ENCODE measurements around the gene MB.
"Not testable (repeated sequence)": the region's sequence is repeated elsewhere in the genome, so short reads cannot be mapped to it uniquely, and the experiment has no call there.

The MB gene

DNA sequence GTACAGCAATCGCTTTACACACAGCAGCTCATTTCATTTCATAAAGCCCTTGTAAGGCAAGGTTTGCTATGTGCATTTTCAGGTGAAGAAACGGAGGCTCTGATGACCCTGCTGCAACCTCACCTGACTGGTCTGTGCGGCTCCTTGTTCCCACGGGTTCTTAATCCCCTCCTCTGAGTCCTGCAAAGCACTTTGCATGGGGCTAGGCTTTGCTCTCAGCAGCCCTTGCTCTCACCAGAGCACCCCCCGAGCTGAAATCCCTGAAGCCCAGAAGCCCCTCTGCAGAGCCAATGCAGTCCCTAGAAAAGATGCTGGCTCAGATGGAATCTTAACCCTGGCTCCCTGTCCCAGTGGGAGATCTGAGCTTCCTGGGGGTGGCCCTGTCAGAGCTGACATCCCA, 20.1 kb upstream of the MB start:
- no peak for DNase-seq (ENCODE audit: low read depth)

DNA sequence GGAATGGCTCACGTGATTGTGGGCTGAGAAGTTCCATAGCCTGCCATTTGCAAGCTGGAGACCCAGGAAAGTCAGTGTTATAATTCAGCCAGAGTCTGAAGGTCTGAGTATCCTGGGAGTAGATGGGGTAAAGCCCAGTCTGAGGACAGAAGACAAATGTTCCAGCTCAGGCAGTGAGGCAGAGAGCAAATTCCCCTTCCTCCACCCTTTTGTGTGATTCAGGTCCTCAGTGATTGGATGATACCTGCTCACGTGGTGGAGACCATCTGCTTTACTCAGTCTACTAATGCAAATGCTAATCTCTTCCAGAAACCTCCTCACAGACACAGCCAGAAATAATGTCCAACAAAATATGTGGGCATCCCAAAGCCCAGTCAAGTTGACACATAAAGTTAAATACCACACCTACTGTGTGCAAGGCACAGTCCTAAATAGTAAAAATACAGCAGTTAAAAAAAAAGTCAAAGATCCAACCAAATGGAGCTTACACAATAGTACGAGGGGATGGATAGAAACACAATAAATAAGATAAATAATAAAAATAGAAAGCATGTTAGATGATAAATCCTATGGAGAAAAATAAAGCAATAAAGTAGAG, 17.9 kb upstream of the MB start:
- no peak for DNase-seq (ENCODE audit: low read depth)

DNA sequence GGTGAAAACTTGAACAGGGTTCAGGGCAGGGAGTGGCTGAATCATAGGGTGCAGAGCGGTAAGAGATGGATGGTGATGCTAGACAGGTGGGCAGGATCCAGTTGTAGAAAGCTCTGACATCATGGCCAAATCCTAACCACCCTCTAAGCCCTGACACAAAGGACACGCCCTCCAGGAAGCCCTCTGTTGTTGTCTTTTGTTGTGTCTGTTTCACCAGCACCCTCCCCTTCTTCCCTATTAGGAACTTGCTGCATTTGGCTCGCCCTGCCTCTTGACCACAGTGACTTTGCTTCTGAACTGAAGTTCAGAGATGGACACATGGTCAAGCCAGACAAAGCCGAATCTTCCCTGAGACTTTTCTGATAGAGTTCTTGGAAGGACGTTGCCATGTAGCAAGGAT, 16.9 kb upstream of the MB start:
- DNase-seq (ENCODE audit: low read depth): no peak

DNA sequence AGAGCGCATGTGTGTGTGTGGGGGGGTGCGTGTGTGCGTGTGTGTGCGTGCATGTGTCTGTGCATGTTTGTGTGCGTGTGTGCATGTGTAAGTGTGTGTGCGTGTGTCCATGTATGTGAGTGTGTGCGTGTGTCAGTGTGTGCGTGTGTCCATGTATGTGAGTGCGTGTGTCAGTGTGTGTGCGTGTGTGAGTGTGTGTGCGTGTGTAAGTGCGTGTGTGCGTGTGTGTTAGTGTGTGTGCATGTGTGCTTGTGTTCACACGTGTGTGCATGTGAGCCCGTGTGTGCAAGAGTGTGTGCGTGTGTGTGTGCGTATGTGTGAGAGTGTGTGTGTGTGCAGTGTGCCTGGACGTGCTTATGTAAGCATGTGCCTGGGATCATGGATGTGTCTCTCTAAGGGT, 16.4 kb upstream of the MB start:
- DNase-seq (ENCODE audit: low read depth): no peak

DNA sequence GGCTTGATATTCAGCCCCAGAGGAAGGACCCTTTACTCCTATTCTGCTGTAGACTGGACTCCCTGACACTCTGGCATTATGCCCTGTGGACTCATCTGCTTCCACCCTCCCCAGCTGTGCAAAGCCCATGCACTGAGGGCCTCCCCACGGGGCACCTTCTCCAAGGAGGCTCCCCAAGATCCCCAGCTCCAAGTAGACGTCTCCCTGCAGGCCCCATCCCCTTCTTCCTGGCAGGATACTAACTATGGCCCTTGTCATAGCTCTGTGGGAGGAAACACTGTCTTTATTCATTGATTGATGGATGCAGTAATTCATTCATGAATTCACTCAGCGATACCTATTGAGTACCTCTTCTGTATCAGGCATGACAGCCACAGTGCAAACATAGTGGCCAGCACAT, 15.8 kb upstream of the MB start:
- no peak for DNase-seq (ENCODE audit: low read depth)

DNA sequence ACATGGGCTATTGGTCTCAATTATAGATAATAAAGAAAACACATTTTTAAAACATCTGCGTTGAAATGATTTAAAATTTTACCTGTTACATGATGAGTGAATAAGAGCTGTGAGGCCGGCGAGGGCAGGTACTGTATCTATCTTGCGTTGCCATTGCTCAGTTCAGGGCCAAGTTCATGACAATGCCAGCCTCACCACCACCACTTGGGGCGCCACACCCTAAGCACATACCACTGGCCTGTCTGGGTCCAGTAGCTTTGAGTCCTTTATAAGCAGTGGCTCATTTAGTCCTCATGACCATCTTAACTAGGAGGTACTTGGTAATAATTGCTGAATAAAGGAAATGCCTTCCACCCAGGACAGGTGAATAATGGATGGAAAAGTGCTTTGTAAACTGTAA, 14.5 kb upstream of the MB start:
- DNase-seq (ENCODE audit: low read depth): no peak

DNA sequence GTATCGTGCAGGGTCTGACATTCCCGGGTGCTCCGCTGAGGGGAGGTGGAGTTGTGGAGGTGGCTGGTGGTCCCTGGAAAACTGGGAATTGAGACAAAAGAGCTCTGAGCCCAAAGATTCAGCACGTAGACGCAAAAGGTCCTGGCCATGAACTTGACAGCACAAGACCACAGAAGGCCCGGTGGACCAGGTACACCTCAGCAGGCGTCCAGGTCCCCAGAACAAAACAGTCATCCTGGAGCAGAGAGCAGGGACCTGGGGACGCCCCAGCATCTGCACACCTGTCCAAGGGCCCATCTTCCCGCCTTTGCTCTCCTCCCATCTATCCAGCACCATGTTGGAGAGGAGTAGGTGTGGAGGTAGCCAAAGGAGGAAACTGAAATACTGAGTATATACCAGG, 13.8 kb upstream of the MB start:
- DNase-seq (ENCODE audit: low read depth): no peak

DNA sequence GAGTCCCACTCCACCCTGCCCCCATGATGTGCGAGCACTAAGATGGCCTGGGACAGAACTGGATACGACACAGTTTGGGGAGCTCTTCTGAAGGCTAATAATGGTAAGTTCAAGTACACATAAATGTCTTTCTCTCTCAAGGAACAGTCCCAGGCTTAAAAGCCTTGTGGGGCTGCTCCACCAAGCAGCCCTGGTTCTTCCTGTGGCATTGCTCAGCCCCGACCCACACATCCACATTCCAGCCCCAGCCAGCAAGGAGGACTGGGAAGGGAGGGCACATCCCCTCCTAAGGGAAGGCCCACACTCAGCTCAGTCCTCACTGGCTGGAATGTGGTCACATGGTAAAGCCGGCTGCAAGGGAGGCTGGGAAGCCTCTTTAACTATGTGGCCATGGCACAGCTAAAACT, 13.3 kb upstream of the MB start:
- DNase-seq (ENCODE audit: low read depth): no peak

DNA sequence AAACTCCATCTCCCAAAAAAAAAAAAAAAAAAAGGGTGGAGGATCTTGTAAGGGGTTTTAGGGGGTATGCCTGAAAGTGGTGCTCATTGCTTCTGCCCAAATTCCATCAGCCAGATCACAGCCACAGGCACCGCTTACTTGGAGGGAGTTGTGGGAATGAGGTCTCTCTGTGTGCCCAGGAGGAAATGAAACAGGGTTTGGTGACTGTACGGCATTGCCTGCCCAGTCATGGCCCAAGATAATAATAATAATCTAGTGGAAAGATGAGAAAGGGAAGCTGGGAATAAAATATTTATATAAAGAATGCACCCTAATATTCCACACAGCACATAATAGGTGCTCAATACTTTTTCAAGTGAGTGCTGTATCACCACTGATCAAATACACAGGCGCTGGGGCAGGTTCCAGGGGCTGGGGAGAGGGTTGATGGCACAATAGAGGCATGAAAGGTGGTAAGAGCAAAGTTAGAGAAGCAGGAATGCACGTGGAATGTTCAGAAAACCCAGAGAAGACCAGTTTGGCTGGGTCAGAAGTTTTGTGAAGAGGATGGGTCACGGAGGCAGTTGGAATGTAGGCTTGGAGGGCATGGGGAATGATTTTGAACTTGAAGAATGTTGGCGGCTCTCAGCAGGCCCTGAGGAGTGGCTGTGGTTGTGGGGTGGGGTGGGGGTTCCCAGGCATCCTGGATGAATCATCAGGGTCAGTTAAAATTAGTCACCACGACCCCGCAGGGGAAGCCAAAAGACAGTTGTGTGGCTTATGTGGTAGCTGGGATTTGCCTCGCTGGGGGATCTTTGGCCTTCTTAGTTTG, 12.5 kb upstream of the MB start:
- peak; percentile 24 for DNase-seq (ENCODE audit: low read depth)

DNA sequence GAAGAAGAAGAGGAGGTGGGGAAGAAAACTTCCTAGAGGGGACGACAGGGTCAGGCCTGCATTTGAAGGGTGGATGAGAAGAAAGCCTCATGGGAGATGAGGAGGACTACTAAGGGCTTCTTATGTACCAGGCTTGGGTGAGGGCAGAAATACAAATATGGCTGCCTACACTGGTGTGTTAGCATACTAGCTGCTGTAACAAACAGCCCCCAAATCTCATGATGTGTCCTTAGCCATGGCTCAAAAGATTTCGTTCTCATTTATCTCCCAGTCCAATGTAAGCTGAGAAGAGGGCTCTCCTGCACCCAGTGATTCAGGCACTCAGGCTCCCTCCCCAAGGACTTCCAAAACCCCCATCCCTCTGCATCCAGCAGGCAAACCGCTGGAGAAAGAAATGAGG, 11.6 kb upstream of the MB start:
- no peak for DNase-seq (ENCODE audit: low read depth)

DNA sequence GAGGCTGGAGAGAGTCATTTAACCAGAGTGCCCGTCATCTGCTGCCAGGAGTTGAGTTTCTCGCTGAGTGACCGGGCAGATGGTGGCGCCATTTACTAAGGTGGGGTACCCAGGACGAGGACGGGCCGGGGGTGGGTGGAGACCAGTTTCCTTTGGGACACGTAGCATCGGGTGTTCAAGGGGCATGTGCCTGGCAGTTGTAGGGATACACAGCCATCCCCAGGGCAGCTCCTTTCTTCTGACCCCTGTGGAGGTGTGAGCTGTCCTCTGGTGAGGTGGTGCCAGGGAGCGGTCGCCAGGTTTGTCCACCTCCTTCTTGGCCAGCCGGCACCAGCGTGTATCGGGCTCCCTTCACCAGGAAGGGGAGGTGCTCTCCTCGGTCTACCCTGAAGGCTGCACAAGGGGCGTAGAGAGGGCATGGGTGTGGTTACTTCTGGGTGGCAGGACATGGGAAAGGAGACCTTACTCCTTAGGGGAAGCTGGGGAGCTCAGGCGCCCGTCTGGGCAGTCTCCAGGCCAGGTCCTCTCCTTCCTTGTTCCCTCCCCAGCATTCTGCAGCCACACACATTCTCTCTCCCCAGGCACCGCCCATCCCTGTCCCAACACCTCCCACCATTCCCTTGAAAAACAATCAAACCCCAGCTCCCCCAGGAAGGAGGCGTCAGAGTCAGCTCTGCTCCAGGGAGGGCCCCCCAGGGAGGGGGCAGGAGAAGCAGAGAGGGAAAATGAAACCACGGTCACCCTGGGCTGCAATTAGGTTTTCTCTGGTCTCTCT, 10.3 kb upstream of the MB start:
- peak; percentile 18 for DNase-seq (ENCODE audit: low read depth)

DNA sequence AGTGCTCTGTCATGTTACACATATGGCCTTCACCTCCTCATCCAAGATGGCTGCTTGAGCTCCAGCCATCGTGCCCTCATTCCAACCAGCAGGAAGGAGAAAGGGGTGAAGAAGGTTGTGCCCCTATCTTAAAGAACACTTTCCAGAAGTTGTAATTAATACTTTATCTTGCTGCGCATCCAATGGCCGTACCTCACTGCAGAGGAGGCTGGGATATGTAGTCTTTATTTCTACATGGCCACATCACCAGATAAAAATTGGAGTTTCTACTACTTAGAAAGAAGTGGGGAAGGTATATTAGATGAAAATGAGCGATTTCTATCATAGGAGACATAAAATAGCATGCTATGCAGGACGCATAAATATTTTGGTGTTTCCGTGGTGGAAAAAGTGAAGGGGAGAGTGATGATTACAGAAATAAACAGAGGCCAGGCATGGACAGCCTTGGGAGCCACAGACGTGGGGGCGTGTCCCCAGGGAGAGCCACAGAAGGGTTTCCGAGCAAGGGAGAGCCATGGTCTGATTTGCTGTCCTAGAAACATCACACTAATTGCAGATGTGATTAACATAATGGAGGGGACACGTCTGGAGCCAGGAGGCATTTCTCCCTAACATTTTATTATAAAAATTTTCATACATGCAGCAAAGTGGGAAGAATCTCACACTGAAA, 8.8 kb upstream of the MB start:
- DNase-seq (ENCODE audit: low read depth): no peak

DNA sequence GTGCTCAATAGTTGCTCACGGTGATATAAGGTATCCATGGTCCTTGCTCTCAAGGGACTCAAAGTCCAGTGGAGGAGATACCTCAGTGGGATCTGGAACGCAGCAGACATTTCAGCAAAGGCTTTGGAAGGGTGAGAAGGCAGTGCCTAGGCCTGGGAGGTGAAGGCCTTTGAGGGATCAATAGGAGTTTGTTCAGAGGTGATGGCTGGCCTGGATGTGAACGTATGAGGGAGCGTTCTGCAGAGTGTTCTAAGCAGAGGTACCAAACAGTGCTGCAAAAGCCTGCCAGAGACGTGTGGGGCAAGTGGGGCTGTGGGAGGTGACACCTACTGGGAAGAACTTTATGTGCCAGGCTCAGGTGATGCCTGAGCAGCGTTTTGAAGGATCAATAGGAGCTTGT, 7.4 kb upstream of the MB start:
- DNase-seq (ENCODE audit: low read depth): no peak

DNA sequence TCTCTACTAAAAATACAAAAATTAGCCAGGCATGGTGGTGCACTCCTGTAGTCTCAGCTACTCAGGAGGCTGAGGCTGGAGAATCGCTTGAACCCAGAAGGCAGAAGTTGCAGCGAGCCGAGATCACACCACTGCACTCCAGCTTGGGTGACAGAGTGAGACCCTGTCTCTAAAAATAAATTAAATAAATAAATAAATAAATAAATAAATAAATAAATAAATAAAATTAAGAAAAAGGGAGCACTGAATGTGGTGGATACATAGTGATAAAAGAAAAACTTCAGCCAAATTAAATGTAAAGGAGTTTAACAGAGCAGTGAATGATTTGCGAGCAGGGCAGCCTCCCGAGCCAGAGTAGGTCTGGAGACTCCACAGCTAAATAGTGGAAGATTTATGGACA, 6.8 kb upstream of the MB start:
- DNase-seq (ENCODE audit: low read depth): not testable (repeated sequence)

DNA sequence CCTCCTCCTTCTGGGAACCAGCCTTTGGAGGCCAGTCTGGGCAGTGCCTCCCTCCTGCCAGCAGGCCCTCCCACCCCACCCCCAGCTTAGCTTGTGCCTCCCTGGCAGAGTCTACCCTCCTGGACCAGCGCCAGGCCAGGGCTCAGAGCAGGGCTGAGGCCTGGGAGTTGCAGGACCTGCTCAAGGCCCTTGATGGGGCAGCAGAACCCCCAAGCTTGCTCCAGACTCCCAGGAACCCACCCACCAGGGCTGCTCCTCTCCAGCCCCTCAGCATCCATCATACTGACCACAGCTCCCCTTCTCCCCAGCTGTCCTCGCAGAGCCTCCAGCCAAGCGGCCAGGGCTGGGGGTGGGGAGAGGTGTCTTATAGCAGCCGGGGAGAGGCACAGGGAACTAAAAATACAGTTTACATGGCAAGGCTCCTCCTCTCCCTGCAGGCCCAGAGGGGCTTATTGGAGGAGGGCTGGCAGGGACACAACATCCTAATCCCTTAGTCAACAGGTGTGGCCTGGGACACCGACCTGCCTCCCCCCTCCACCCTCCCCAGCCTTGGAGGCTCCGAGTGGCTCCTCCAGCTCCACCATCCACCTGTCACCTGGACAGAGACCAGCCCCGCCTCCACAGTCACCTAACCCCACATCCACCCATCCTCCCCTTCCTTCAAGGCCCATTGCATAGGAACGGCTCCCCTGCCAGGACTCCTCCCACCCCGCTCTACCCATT, 5.2 kb upstream of the MB start:
- DNase-seq (ENCODE audit: low read depth): no peak

DNA sequence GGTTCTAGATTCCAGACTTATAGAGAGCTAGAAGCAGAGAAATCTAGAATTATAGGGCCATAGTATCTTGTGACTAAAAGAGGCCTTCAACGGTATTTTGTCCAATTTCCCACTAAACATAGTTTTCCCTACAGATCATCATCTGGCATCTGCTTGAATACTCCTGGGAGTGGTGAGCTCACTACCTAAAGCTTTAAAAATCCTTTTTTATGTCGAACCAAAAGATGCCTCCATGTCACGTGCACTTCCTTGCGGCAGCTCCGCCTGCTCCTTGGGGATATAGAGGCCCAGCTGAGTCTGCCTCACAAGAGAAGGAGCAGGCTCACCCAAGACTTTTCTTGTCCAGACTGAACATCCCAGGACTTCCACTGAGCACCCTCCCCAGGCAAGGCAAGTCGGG, 4.3 kb upstream of the MB start:
- no peak for DNase-seq (ENCODE audit: low read depth)

DNA sequence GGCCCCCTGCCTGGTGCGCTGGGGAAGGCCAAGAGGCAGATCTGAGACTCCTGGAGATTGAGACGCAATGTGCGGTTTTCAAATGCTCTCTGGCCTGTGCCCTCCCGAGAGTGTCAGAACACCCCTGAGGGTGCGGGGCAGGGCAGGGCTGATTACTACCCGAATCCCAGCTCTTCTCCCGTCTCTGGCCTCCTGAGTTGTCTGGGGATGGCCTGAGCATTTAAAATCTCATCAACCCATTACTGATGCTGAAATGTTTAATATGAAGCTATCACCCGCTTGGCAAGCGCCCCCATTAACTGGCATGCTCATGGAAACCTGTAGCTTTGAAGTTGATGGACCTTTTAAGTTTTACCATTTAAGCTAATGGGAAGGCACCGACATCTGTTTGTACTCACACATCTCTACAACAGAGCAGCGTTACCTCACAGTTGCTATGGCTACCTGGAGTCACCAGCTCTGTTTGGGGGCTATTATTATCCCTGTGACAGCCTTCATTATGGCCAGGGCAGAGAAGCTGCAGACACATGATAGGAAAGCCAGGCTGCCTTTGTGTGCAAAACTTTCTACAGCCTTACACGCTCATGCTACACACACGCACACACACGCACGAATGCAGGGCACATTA, 3.6 kb upstream of the MB start:
- no peak for DNase-seq (ENCODE audit: low read depth)

DNA sequence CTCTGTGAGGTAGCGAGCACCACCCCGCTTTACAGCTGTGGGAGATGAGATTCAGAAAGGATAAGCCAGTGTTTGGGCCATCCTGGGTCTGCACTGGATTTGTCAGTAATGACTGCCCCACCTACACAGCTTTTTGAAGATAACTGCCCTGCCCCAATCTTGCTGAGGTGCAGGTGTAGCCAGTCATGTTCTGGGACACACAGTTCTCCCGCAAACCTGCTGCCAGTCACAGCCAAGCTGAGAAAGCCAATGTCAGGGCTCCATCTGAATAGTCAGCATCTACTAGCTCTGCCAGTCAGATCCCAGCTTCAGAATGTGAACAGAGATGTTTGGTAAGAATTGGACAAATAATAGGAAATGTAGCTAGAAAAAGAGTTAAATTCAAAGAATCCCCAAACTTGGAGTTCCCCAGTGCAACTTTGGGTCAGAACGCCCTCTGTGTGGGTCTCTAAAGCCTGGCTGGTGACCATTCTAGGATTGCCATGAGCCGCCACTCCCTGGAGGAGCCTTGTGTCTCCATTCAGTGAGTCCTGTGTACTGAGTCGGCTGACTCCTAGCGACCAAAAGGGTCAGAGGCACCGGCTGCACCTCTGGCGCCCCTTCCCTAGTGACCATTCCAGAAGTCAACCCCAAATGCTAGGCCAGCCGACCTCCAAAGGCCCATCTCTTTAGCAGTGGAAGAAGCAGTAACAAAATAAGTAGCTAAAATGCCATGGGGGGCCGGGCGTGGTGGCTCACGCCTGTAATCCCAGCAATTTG, 2.4 kb upstream of the MB start:
- no peak for DNase-seq (ENCODE audit: low read depth)

DNA sequence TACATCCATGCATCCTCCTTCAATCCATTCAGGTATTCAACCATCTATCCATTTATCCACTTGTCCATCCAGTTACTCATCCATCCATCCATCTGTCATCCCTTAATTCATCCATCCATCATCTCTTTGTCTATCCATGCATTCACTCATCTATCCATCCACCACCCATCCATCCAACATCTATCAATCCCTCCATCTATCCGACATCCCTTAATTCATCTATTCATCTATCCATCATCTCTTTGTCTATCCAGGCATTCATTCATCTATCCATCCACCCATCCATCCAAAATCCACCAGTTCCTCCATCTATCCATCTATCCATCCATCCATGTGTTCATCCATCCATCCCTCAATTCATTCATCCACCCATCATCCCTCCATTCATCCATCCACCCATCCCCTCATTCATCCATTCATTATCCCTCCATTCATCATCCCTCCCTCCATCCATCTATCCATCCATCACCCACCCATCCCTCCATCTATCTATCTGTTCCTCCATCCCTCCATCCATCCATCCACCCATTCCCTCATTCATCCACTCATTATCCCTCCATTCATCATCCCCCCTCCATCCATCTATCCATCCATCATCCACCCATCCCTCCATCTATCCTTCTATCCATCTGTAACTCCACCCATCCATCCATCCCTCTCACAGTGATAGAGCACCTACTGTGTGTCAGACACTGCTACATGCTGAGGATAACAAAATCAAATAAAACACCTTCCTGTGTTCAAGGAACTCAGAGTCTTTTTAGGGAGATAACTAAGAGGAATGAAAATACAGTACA, 1.5 kb upstream of the MB start:
- DNase-seq (ENCODE audit: low read depth): no peak

DNA sequence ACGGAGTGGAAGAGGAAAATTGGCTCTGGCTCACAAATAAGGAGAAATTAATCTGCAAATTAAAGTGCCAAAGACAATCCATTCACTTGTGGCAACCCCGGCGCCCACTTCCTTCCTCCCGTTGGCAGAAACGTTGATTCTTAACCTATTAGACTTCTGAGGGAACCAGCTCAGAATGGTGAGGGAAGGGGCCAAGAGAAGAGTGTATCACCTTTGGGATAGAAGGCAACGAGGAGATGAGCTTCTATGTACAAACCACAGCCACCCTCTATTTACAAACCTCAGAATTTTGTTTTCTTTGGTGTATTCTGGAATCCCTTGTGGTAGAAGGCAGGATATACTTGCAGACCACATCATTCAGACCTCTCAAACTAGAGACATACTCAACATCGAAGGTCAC, 1.1 kb downstream of the MB start:
- DNase-seq (ENCODE audit: low read depth): no peak

Data from stimulated activated CD8-positive, alpha-beta memory T cell treated with anti-CD3 and anti-CD28 coated beads, Interleukin-12 subunit alpha, Interleukin-12 subunit beta, amount 100 ng/mL, for 1 hour (primary cell).